Sigmoid colon (tissue), 4 donors: Measurements from ENCODE around the gene GUCY2C.

Experiments used
- CTCF ChIP-seq, 4 experiments: fragments of 450-650 bp in 3 of 4; fragments of 200-600 bp in 1 of 4; IDR thresholded peaks; one replicate each; pipeline ENCODE4 v1.5.1; 2016 to 2019; ENCODE audit warnings: antibody characterized with exemption in 4 of 4, mild to moderate bottlenecking in 3 of 4, moderate library complexity in 2 of 4
- EP300 ChIP-seq, 4 donors: sonication (generic); formaldehyde crosslinking; IDR thresholded peaks; one replicate each; pipeline ENCODE4 v1.6.1; 2017; ENCODE audit warnings: antibody characterized with exemption in 4 of 4
- POLR2A ChIP-seq, 2 donors: fragments of 450-650 bp; IDR thresholded peaks; one replicate each; pipeline ENCODE4 v1.6.1; 2016; ENCODE audit warnings: antibody characterized with exemption in 2 of 2, mild to moderate bottlenecking in 2 of 2, moderate library complexity in 2 of 2

- no peak for TF ChIP-seq CTCF (IDR thresholded peaks at IDR 0.05)
- TF ChIP-seq EP300 (IDR thresholded peaks at IDR 0.05), result no peak
- no peak for TF ChIP-seq POLR2A (IDR thresholded peaks at IDR 0.05)
Observed at GRCh38 chr12:14655284-14655683, 41.1 kb downstream of the GUCY2C start.
